H9 (cell line): Measurements from ENCODE around the gene RPS10. TPM values are rescaled to one million over a fixed set of nuclear protein-coding genes. Genes with fewer than 3 reads are reported as not detected.

Experiments used
- DNase-seq: peaks from one replicate; pipeline ENCODE4 v3.0.0-alpha.2; 2017
- H2AFZ ChIP-seq: one replicate; pipeline ENCODE4 v1.6.1; 2013; ENCODE audit warnings: mild to moderate bottlenecking, low read length, control low read depth, moderate library complexity
- H2AK5ac ChIP-seq: 2 replicates; pipeline ENCODE4 v1.6.1; 2013; ENCODE audit warnings: low read length, control low read depth, mixed read lengths; ENCODE audit not compliant: insufficient read length
- H2BK120ac ChIP-seq: one replicate; pipeline ENCODE4 v1.6.1; 2013; ENCODE audit warnings: low read depth, mild to moderate bottlenecking, low read length, control low read depth, inconsistent platforms; ENCODE audit not compliant: poor library complexity, severe bottlenecking
- H2BK12ac ChIP-seq: 2 replicates; pipeline ENCODE4 v1.6.1; 2013; ENCODE audit warnings: low read length, control low read depth, mixed read lengths, low read depth; ENCODE audit not compliant: insufficient read length
- H2BK15ac ChIP-seq: 2 replicates; pipeline ENCODE4 v1.6.1; 2013; ENCODE audit warnings: low read depth, low read length, control low read depth
- H2BK20ac ChIP-seq: one replicate; pipeline ENCODE4 v1.6.1; 2013; ENCODE audit warnings: low read depth, mild to moderate bottlenecking, low read length, control low read depth, inconsistent platforms; ENCODE audit not compliant: poor library complexity, severe bottlenecking
- H2BK5ac ChIP-seq: 2 replicates; pipeline ENCODE4 v1.6.1; 2013; ENCODE audit warnings: low read length, control low read depth, mixed read lengths; ENCODE audit not compliant: insufficient read length
- H3K14ac ChIP-seq: 2 replicates; pipeline ENCODE4 v1.6.1; 2013; ENCODE audit warnings: low read length, control low read depth; ENCODE audit not compliant: insufficient read depth
- H3K18ac ChIP-seq: 2 replicates; pipeline ENCODE4 v1.6.1; 2013; ENCODE audit warnings: low read depth, mild to moderate bottlenecking, mixed read lengths, low read length, control low read depth; ENCODE audit not compliant: insufficient read length
- H3K23ac ChIP-seq: 2 replicates; pipeline ENCODE4 v1.6.1; 2013; ENCODE audit warnings: low read length, control low read depth, mixed read lengths, low read depth; ENCODE audit not compliant: insufficient read length
- H3K23me2 ChIP-seq: 2 replicates; pipeline ENCODE4 v1.6.1; 2013; ENCODE audit warnings: low read depth, mild to moderate bottlenecking, mixed read lengths, low read length, control low read depth; ENCODE audit not compliant: insufficient read length, poor library complexity, severe bottlenecking
- H3K27ac ChIP-seq: 2 replicates; pipeline ENCODE4 v1.5.1; 2013; ENCODE audit warnings: low read length, control low read depth, mixed read lengths, low read depth; ENCODE audit not compliant: insufficient read length
- H3K27me3 ChIP-seq: 2 replicates; pipeline ENCODE4 v1.6.1; 2013; ENCODE audit warnings: low read length, control low read depth, inconsistent platforms; ENCODE audit not compliant: insufficient read depth
- H3K4ac ChIP-seq: 2 replicates; pipeline ENCODE4 v1.6.1; 2013; ENCODE audit warnings: low read depth, mild to moderate bottlenecking, control low read depth, inconsistent platforms, low read length, moderate library complexity
- H3K4me1 ChIP-seq: 2 replicates; pipeline ENCODE4 v1.6.1; 2013; ENCODE audit warnings: low read length, control low read depth, inconsistent platforms; ENCODE audit not compliant: insufficient read depth
- H3K4me2 ChIP-seq: 2 replicates; pipeline ENCODE4 v1.6.1; 2013; ENCODE audit warnings: low read length, control low read depth, mixed read lengths; ENCODE audit not compliant: insufficient read length, insufficient read depth
- H3K56ac ChIP-seq: 2 replicates; pipeline ENCODE4 v1.6.1; 2013; ENCODE audit warnings: low read depth, mild to moderate bottlenecking, mixed read lengths, low read length, control low read depth; ENCODE audit not compliant: insufficient read length
- H3K79me1 ChIP-seq: 2 replicates; pipeline ENCODE4 v1.6.1; 2013; ENCODE audit warnings: low read depth, mild to moderate bottlenecking, moderate library complexity, low read length, control low read depth, inconsistent platforms; ENCODE audit not compliant: insufficient read depth, poor library complexity, severe bottlenecking
- H3K79me2 ChIP-seq: 2 replicates; pipeline ENCODE4 v1.6.1; 2013; ENCODE audit warnings: low read length, control low read depth, inconsistent platforms; ENCODE audit not compliant: insufficient read depth
- H3K9ac ChIP-seq: 2 replicates; pipeline ENCODE4 v1.6.1; 2013; ENCODE audit warnings: low read length, control low read depth, mixed read lengths; ENCODE audit not compliant: insufficient read length; ENCODE audit errors: extremely low read depth
- H3K9me3 ChIP-seq: one replicate; pipeline ENCODE4 v1.6.1; 2013; ENCODE audit warnings: low read depth, low read length, inconsistent platforms; ENCODE audit not compliant: control insufficient read depth
- H3T11ph ChIP-seq: one replicate; pipeline ENCODE4 v1.6.1; 2013; ENCODE audit warnings: mild to moderate bottlenecking, low read length, control low read depth, inconsistent platforms
- H4K20me1 ChIP-seq: one replicate; pipeline ENCODE4 v1.6.1; 2013; ENCODE audit not compliant: control insufficient read depth, insufficient read length, insufficient read depth
- H4K5ac ChIP-seq: 2 replicates; pipeline ENCODE4 v1.6.1; 2013; ENCODE audit warnings: low read depth, mild to moderate bottlenecking, mixed read lengths, low read length, control low read depth; ENCODE audit not compliant: insufficient read length
- H4K8ac ChIP-seq: replicated peaks from 2 replicates; pipeline ENCODE4 v1.6.1; 2013; ENCODE audit warnings: low read length, control low read depth, mixed read lengths, low read depth; ENCODE audit not compliant: insufficient read length
- H4K91ac ChIP-seq: 2 replicates; pipeline ENCODE4 v1.6.1; 2013; ENCODE audit warnings: low read depth, mild to moderate bottlenecking, moderate library complexity, mixed read lengths, low read length, control low read depth; ENCODE audit not compliant: insufficient read length
- H3K27ac Mint-ChIP-seq, 3 experiments: 2 replicates in 2 of 3; 3 replicates in 1 of 3; pipeline ENCODE4 v1.8.0; 2020 to 2021; ENCODE audit warnings: mixed read lengths in 3 of 3, mild to moderate bottlenecking in 1 of 3, moderate library complexity in 1 of 3
- H3K27me3 Mint-ChIP-seq: 2 replicates; pipeline ENCODE4 v1.8.0; 2021; ENCODE audit warnings: low read depth, mild to moderate bottlenecking, moderate library complexity, mixed read lengths
- H3K36me3 Mint-ChIP-seq, 3 experiments: 2 replicates in 2 of 3; 3 replicates in 1 of 3; pipeline ENCODE4 v1.8.0; 2020 to 2021; ENCODE audit warnings: low read depth in 3 of 3, mixed read lengths in 3 of 3; ENCODE audit not compliant: insufficient read depth in 1 of 3
- H3K4me1 Mint-ChIP-seq, 2 experiments: 2 replicates each; pipeline ENCODE4 v1.8.0; 2020; ENCODE audit warnings: mixed read lengths in 2 of 2
- H3K4me3 Mint-ChIP-seq, 2 experiments: 2 replicates in 1 of 2; 3 replicates in 1 of 2; pipeline ENCODE4 v1.8.0; 2020 to 2021; ENCODE audit warnings: mild to moderate bottlenecking in 2 of 2, mixed read lengths in 2 of 2, moderate library complexity in 1 of 2
- H3K9me3 Mint-ChIP-seq, 2 experiments: 2 replicates in 1 of 2; 3 replicates in 1 of 2; pipeline ENCODE4 v1.8.0; 2020; ENCODE audit warnings: mild to moderate bottlenecking in 2 of 2, mixed read lengths in 2 of 2, moderate library complexity in 1 of 2
- CTCF ChIP-seq: fragments of 200-600 bp; sonication (generic); conservative IDR thresholded peaks from 3 replicates; pipeline ENCODE4 v1.8.0; 2021; ENCODE audit warnings: antibody characterized with exemption, mild to moderate bottlenecking
- WGBS: extraction: QIAGEN DNeasy Blood & Tissue Kit; methylation state at CpG from one replicate; pipeline ENCODE4 v1.1.7; 2013; ENCODE audit warnings: missing lambda C conversion rate, low lambda C conversion rate, mixed read lengths; ENCODE audit not compliant: insufficient read length; ENCODE audit errors: extremely low coverage; 5-methylcytosine and 5-hydroxymethylcytosine counted together
- total RNA-seq: library from RNA; stranded (reverse); gene quantifications from 2 replicates; pipeline ENCODE4 v1.2.1, GENCODE V29; 2021

Gene RPS10
- total RNA-seq, 1 experiment from 2014 or later, result 2,330 TPM

- no peak overlapping the region for H2BK15ac ChIP-seq
- DNase-seq, result no peak
- no peak overlapping the region for H2AK5ac ChIP-seq
- peaks cover under 1 to 10% (median 2%) of the 10 kb centered on the region in 3 experiments for H3K36me3 Mint-ChIP-seq
- no peak overlapping the region for H4K5ac ChIP-seq
- no peak overlapping the region for H3T11ph ChIP-seq
- peaks cover 9% of the 10 kb centered on the region for H3K23me2 ChIP-seq
- peaks cover 2% of the 10 kb centered on the region; the same call in 1 of the 2 replicates for H3K27me3 Mint-ChIP-seq
- no peak overlapping the region for H3K4ac ChIP-seq
- no peak overlapping the region for H2BK20ac ChIP-seq
- no peaks in the 10 kb centered on the region for H3K27me3 ChIP-seq
- no peak overlapping the region for H2BK12ac ChIP-seq
- WGBS, result no CpG with 5 or more reads among the region's 5 CpGs
- H3K79me1 ChIP-seq, result no peaks in the 10 kb centered on the region
- peaks cover 19 to 28% of the 10 kb centered on the region in 2 experiments for H3K4me1 Mint-ChIP-seq
- H4K8ac ChIP-seq, result no peak overlapping the region
- no peak overlapping the region for H3K23ac ChIP-seq
- peak overlapping the region; percentile 94 for H3K4me2 ChIP-seq
- no peak overlapping the region for H3K14ac ChIP-seq
- no peak overlapping the region for H3K27ac ChIP-seq
- H3K9me3 Mint-ChIP-seq, result peaks cover 9 to 10% of the 10 kb centered on the region in 2 experiments
- no peaks in the 10 kb centered on the region for H3K4me1 ChIP-seq
- no peak overlapping the region for H3K56ac ChIP-seq
- H2BK5ac ChIP-seq, result no peak overlapping the region
- H3K9ac ChIP-seq, result peak overlapping the region; percentile 61
- peaks cover 21% of the 10 kb centered on the region; the same call in 1 of the 2 replicates for H3K79me2 ChIP-seq
- H3K27ac Mint-ChIP-seq, result no peak overlapping the region
- no peak overlapping the region for H3K18ac ChIP-seq
- no peak overlapping the region for H3K4me3 Mint-ChIP-seq
- H3K9me3 ChIP-seq, result no peaks in the 10 kb centered on the region
- no peak overlapping the region for H4K91ac ChIP-seq
- no peak for TF ChIP-seq CTCF
- no peaks in the 10 kb centered on the region for H4K20me1 ChIP-seq
- no peak overlapping the region for H2AFZ ChIP-seq
- no peak overlapping the region for H2BK120ac ChIP-seq
Measured at GRCh38 chr6:34391473-34391785, 34.4 kb downstream of the RPS10 start.
